C4-2B (cell line): Measurements from ENCODE around the gene EMILIN3.

ENCODE experiments used
- ZFX ChIP-seq: fragments of 450-650 bp; IDR thresholded peaks from 2 replicates; pipeline ENCODE4 v1.6.1; 2017
- TF ChIP-seq, protein P1 (sequence below): fragments of 450-650 bp; conservative IDR thresholded peaks from 2 replicates; pipeline ENCODE4 v1.5.1; 2017; ENCODE audit warnings: mild to moderate bottlenecking

DNA sequence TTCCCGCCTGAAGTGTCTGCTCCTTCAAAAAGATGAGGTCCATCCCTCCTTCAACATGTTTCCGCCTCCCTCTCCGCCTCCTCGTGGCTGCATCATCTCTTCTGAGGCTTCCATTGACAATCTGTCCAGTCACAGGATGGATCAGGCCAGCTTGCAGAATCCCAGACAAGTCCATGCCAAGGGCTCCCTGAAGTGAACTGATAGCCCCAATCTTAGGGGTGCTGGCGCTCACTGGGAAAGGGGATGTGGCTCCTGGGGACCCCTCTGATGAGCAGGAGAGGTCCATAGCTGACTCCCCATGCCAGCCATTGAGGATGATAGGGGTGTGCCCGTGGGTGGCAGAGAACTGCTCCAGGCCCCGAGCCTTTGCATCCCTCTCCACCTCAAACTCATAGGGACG, 48.6 kb upstream of the EMILIN3 start:
- TF ChIP-seq, protein P1, sequence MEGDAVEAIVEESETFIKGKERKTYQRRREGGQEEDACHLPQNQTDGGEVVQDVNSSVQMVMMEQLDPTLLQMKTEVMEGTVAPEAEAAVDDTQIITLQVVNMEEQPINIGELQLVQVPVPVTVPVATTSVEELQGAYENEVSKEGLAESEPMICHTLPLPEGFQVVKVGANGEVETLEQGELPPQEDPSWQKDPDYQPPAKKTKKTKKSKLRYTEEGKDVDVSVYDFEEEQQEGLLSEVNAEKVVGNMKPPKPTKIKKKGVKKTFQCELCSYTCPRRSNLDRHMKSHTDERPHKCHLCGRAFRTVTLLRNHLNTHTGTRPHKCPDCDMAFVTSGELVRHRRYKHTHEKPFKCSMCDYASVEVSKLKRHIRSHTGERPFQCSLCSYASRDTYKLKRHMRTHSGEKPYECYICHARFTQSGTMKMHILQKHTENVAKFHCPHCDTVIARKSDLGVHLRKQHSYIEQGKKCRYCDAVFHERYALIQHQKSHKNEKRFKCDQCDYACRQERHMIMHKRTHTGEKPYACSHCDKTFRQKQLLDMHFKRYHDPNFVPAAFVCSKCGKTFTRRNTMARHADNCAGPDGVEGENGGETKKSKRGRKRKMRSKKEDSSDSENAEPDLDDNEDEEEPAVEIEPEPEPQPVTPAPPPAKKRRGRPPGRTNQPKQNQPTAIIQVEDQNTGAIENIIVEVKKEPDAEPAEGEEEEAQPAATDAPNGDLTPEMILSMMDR = no peak
- no peak for TF ChIP-seq ZFX
